HG02884 (cell line): ENCODE measurements around the gene MED13.
"Not testable (repeated sequence)": the region's sequence is repeated elsewhere in the genome, so short reads cannot be mapped to it uniquely, and the experiment has no call there.

Experiments
- ATAC-seq: cut with Tn5 transposase; IDR thresholded peaks from one replicate; pipeline ENCODE4 v1.9.1; 2021; ENCODE audit warnings: mild to moderate bottlenecking, moderate library complexity; ENCODE audit not compliant: unreplicated experiment

The MED13 gene

GRCh38 chr17:61927208-61928100 is 137.6 kb downstream of the MED13 start, which contains the start of gene INTS2:
Gene INTS2, minus strand, starts transcription at chr17:61927982. Its CDS starts 1,338 bp downstream, at chr17:61926644.
- ATAC-seq, result peak; percentile 84

GRCh38 chr17:61926826-61927207 is 138.3 kb downstream of the MED13 start:
- ATAC-seq, result no peak

- ATAC-seq, result not testable (repeated sequence)
These were observed 149.9 kb downstream of the MED13 start for GRCh38 chr17:61915162-61915561.

GRCh38 chr17:61908292-61909037 is 156.6 kb downstream of the MED13 start:
- ATAC-seq, result no peak

GRCh38 chr17:61907361-61907760 is 157.7 kb downstream of the MED13 start:
- no peak for ATAC-seq

GRCh38 chr17:61904094-61904710 is 160.9 kb downstream of the MED13 start:
- no peak for ATAC-seq

- ATAC-seq, result no peak
These were observed 161.8 kb downstream of the MED13 start for GRCh38 chr17:61903251-61903650.

GRCh38 chr17:61897548-61898180 is 167.4 kb downstream of the MED13 start:
- no peak for ATAC-seq

GRCh38 chr17:61895391-61895790 is 169.7 kb downstream of the MED13 start:
- no peak for ATAC-seq

- ATAC-seq, result not testable (repeated sequence)
These were observed 170.8 kb downstream of the MED13 start for GRCh38 chr17:61894310-61894709.
